Measurements from ENCODE around the gene SEC31B. TPM values are rescaled to one million over a fixed set of nuclear protein-coding genes. Genes with fewer than 3 reads are reported as not detected.

The SEC31B gene
- total and polyA plus RNA-seq, 3 donors from 2014 or later = 23.1 to 42.0 (median 32.8) TPM

DNA sequence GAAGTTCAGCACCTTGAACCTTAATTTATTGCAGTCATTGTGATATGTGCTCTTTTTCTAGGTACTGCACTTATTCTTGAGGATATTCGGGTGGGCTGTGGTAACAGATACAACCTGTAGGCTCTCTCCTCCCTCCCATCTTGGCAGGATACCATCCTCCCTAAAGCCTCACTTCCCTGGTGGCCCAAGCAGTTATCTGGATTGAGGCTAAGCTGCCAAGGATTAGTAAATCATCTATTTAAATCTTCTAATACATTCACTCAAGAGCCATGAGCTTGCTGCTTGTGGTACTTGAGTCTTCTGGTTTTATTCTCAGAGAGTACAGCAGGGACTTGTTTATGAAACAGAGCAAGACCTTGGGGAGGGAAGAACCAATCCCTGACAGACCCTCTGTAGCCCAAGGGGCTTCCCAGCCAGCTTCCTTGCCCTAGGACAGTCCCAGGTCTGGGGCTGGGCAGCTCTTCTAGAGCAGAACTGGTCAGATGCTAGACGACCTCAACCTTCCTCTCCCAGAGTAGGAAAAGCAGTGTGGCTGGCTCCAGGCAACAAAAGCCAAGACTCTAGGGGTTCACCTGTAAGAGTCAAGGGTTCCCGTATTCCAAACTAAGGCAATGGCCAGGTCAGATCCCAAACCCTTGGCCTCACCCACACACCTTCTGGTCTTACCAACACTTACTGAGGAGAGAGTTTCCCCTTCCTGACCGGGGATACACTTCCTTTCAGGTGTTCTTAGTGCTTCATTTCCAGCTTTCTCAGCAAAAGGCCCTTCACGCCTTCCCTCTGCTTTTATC lies 35.6 kb downstream of the SEC31B start:
- Histone ChIP-seq H3K9me3 (no peaks in the 10 kb centered on the region), H3K27me3 (no peaks in the 10 kb centered on the region), H3K36me3 (ENCODE audit: low read depth, missing control alignments) (no peaks in the 10 kb centered on the region), H3K4me1 (no peaks in the 10 kb centered on the region), H3K4me3 (no peak overlapping the region), H3K27ac (no peak overlapping the region)
- no peak for DNase-seq
- TF ChIP-seq, protein P1, sequence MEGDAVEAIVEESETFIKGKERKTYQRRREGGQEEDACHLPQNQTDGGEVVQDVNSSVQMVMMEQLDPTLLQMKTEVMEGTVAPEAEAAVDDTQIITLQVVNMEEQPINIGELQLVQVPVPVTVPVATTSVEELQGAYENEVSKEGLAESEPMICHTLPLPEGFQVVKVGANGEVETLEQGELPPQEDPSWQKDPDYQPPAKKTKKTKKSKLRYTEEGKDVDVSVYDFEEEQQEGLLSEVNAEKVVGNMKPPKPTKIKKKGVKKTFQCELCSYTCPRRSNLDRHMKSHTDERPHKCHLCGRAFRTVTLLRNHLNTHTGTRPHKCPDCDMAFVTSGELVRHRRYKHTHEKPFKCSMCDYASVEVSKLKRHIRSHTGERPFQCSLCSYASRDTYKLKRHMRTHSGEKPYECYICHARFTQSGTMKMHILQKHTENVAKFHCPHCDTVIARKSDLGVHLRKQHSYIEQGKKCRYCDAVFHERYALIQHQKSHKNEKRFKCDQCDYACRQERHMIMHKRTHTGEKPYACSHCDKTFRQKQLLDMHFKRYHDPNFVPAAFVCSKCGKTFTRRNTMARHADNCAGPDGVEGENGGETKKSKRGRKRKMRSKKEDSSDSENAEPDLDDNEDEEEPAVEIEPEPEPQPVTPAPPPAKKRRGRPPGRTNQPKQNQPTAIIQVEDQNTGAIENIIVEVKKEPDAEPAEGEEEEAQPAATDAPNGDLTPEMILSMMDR (IDR thresholded peaks at IDR 0.05) = no peak
- TF ChIP-seq POLR2A (IDR thresholded peaks at IDR 0.05) = no peak
- 76 to 93% methylated on average over 5 of the region's 5 CpGs for WGBS, 2 donors
- intact Hi-C loops (cut with DNase I; ENCODE audit: low total_unique reads) = no loop called here

DNA sequence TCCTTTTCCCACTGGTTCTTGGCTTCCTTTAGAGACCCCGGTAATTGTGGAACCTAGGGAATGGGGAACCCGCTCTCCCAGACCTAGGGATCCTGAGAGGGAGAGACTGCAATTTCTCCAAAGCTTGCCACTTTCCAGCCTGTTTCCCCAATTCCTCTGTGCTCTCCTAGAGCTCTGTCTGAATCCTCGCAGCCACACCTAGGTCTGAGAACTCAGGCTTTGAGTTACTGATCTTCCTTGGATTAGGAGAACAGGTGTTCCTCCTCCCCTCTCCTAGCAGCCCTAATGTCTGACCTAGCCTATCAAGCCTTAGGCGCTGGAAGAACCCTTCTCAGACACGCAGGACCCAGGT lies 36.9 kb downstream of the SEC31B start:
- H3K36me3 ChIP-seq (ENCODE audit: low read depth, missing control alignments) = no peaks in the 10 kb centered on the region
- no peak overlapping the region for H3K4me3 ChIP-seq
- H3K4me1 ChIP-seq = no peaks in the 10 kb centered on the region
- H3K27ac ChIP-seq = no peak overlapping the region
- no peaks in the 10 kb centered on the region for H3K9me3 ChIP-seq
- DNase-seq = no peak
- intact Hi-C loops (cut with DNase I; ENCODE audit: low total_unique reads) = no loop called here
- H3K27me3 ChIP-seq = no peaks in the 10 kb centered on the region
- WGBS, 2 donors = 28 to 29% methylated on average over 5 of the region's 5 CpGs
- TF ChIP-seq, protein P1 (IDR thresholded peaks at IDR 0.05) = peak in 1 of 3 experiments; percentile 16
- no peak for TF ChIP-seq POLR2A (IDR thresholded peaks at IDR 0.05)

DNA sequence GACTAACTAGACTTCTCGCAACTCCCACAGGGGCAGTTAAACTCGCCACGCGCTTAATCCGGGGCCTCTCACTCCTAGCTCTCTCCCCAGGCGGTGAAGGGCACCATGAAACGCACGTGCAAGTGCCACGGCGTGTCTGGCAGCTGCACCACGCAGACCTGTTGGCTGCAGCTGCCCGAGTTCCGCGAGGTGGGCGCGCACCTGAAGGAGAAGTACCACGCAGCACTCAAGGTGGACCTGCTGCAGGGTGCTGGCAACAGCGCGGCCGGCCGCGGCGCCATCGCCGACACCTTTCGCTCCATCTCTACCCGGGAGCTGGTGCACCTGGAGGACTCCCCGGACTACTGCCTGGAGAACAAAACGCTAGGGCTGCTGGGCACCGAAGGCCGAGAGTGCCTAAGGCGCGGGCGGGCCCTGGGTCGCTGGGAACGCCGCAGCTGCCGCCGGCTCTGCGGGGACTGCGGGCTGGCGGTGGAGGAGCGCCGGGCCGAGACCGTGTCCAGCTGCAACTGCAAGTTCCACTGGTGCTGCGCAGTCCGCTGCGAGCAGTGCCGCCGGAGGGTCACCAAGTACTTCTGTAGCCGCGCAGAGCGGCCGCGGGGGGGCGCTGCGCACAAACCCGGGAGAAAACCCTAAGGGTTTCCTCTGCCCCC lies 37.4 kb downstream of the SEC31B start:
- peak; percentile 85 for DNase-seq
- Histone ChIP-seq H3K4me1 (no peaks in the 10 kb centered on the region), H3K4me3 (peak overlapping the region; percentile 17 to 36), H3K27me3 (no peaks in the 10 kb centered on the region), H3K27ac (no peak overlapping the region), H3K36me3 (ENCODE audit: low read depth, missing control alignments) (no peaks in the 10 kb centered on the region), H3K9me3 (no peaks in the 10 kb centered on the region)
- 0 to 2% methylated on average over 11 to 44 of the region's 59 CpGs for WGBS, 2 donors
- TF ChIP-seq, protein P1 (IDR thresholded peaks at IDR 0.05) = peak; percentile 29 to 80 (median 61)
- TF ChIP-seq POLR2A (IDR thresholded peaks at IDR 0.05) = no peak
- intact Hi-C loops (cut with DNase I; ENCODE audit: low total_unique reads) = no loop called here

DNA sequence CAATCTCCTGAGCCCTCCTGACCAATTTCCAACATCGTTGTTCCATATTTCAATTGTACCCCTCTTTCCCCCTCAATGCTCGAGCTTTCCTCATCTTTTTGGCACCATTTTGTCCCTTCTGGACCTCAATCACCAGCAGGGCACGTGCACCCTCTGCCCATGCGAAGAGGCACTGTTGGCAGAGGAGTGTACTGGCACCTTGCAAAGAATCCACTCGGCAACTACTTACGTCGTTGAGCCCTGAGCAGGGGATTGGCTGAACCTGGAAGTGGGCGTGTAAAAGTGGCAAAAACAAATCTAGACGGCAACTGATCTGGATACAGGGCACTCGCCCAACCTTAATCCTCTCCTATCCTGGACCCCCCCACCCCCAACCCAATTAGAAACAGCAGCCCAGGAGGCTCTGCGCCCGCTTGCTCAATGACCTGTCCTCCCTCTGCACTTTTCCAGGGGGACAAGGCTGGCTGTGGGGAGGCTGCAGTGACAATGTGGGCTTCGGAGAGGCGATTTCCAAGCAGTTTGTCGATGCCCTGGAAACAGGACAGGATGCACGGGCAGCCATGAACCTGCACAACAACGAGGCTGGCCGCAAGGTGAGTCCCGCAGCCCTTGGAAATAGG lies 38.1 kb downstream of the SEC31B start:
- H3K27me3 ChIP-seq = no peaks in the 10 kb centered on the region
- peak; percentile 92 for DNase-seq
- no peak for TF ChIP-seq POLR2A (IDR thresholded peaks at IDR 0.05)
- TF ChIP-seq, protein P1 (IDR thresholded peaks at IDR 0.05) = no peak
- no peaks in the 10 kb centered on the region for H3K9me3 ChIP-seq
- H3K27ac ChIP-seq = no peak overlapping the region
- peak overlapping the region; percentile 17 to 36 for H3K4me3 ChIP-seq
- no peaks in the 10 kb centered on the region for H3K36me3 ChIP-seq (ENCODE audit: low read depth, missing control alignments)
- H3K4me1 ChIP-seq = no peaks in the 10 kb centered on the region
- intact Hi-C loops (cut with DNase I; ENCODE audit: low total_unique reads) = no loop called here
- WGBS, 2 donors = 2 to 5% methylated on average over 10 to 19 of the region's 19 CpGs

Measured in testis (tissue), 3 donors.